Loucy (cell line): ENCODE data around the gene TJP2.

ENCODE experiments used
- H2AFZ ChIP-seq: fragments of 200-600 bp; sonication (generic); 2 replicates; pipeline ENCODE4 v1.6.0; 2016; ENCODE audit warnings: antibody characterized with exemption, mild to moderate bottlenecking, low read length, moderate library complexity
- H3F3A ChIP-seq: fragments of 200-600 bp; 2 replicates; pipeline ENCODE4 v1.6.0; 2016; ENCODE audit warnings: antibody characterized with exemption, low read depth, mild to moderate bottlenecking
- H3K27me3 ChIP-seq: fragments of 200-600 bp; sonication (generic); 2 replicates; pipeline ENCODE4 v1.6.1; 2014; ENCODE audit warnings: low read length, mild to moderate bottlenecking; ENCODE audit not compliant: insufficient read depth, poor library complexity, severe bottlenecking
- H3K36me3 ChIP-seq: fragments of 200-600 bp; sonication (generic); 2 replicates; pipeline ENCODE4 v1.6.1; 2016; ENCODE audit warnings: low read length; ENCODE audit not compliant: insufficient read depth
- H3K4me1 ChIP-seq: fragments of 200-600 bp; sonication (generic); 2 replicates; pipeline ENCODE4 v1.5.1; 2014; ENCODE audit warnings: low read length, mild to moderate bottlenecking; ENCODE audit not compliant: insufficient read depth, poor library complexity, severe bottlenecking
- H3K4me2 ChIP-seq: fragments of 200-600 bp; sonication (generic); 2 replicates; pipeline ENCODE4 v1.6.0; 2014; ENCODE audit warnings: antibody characterized with exemption, low read length, low read depth, mild to moderate bottlenecking; ENCODE audit not compliant: poor library complexity, severe bottlenecking
- H3K4me3 ChIP-seq: fragments of 200-600 bp; sonication (generic); 2 replicates; pipeline ENCODE4 v1.5.1; 2014; ENCODE audit warnings: low read length, mild to moderate bottlenecking, mixed read lengths; ENCODE audit not compliant: poor library complexity, severe bottlenecking
- H3K79me2 ChIP-seq: fragments of 200-600 bp; sonication (generic); 2 replicates; pipeline ENCODE4 v1.6.1; 2014; ENCODE audit warnings: low read length; ENCODE audit not compliant: insufficient read depth
- H3K9ac ChIP-seq: fragments of 200-600 bp; sonication (generic); 2 replicates; pipeline ENCODE4 v1.6.0; 2014; ENCODE audit warnings: mild to moderate bottlenecking, low read depth, low read length, moderate library complexity; ENCODE audit not compliant: poor library complexity, severe bottlenecking
- H3K9me2 ChIP-seq: fragments of 200-600 bp; sonication (generic); replicated peaks from 2 replicates; pipeline ENCODE4 v1.6.1; 2016; ENCODE audit warnings: low read depth, low read length, mixed read lengths
- H3K9me3 ChIP-seq: fragments of 200-600 bp; sonication (generic); 2 replicates; pipeline ENCODE4 v1.6.1; 2014; ENCODE audit warnings: mild to moderate bottlenecking, antibody characterized with exemption, low read length, low read depth; ENCODE audit not compliant: insufficient read depth
- H4K20me1 ChIP-seq: fragments of 200-600 bp; sonication (generic); 2 replicates; pipeline ENCODE4 v1.6.0; 2014; ENCODE audit warnings: antibody characterized with exemption, low read length, mild to moderate bottlenecking; ENCODE audit not compliant: insufficient read depth, poor library complexity, severe bottlenecking
- CTCF ChIP-seq: fragments of 200-600 bp; sonication (generic); conservative IDR thresholded peaks from 2 replicates; pipeline ENCODE4 v1.5.1; 2014; ENCODE audit warnings: mild to moderate bottlenecking, antibody characterized with exemption, low read length
- EZH2phosphoT487 ChIP-seq: fragments of 200-600 bp; IDR thresholded peaks from 2 replicates; pipeline ENCODE4 v1.6.1; 2018; ENCODE audit warnings: antibody characterized with exemption, mild to moderate bottlenecking, moderate library complexity, borderline replicate concordance

TJP2 gene

GRCh38 chr9:69215774-69216485 is 41.9 kb downstream of the TJP2 start:
- Histone ChIP-seq H2AFZ (no peak overlapping the region), H4K20me1 (no peaks in the 10 kb centered on the region), H3K4me1 (no peaks in the 10 kb centered on the region), H3K9ac (no peak overlapping the region), H3K4me3 (no peak overlapping the region), H3F3A (no peaks in the 10 kb centered on the region), H3K9me3 (no peaks in the 10 kb centered on the region), H3K9me2 (no peaks in the 10 kb centered on the region), H3K27me3 (no peaks in the 10 kb centered on the region), H3K79me2 (peaks cover 16% of the 10 kb centered on the region; the same call in 1 of the 2 replicates), H3K4me2 (no peak overlapping the region), H3K36me3 (peaks cover 71% of the 10 kb centered on the region; the same call in 1 of the 2 replicates)
- TF ChIP-seq EZH2phosphoT487 (no peak), CTCF (no peak)

DNA sequence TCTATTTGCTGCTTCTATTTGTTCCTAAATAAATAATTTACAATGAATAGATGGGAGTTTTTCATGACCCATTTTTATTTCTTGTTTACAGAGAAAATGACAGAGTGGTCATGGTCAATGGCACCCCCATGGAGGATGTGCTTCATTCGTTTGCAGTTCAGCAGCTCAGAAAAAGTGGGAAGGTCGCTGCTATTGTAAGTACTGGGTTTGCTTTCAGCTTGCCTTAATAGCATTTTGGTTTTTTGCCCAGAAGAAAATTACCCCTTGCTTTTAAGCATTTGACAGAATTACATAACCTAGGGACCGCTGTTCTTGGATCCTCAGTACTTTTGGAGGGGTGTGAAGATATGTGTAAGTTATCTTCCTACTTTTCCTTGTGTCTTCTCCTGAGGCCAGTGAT is 44.1 kb downstream of the TJP2 start:
- 0 out of 2 replicates have a peak, but pooled peaks cover 3% of the 10 kb centered on the region for H3K79me2 ChIP-seq
- H3K4me3 ChIP-seq = no peak overlapping the region
- H3K36me3 ChIP-seq = peaks cover 82% of the 10 kb centered on the region; the same call in 1 of the 2 replicates
- H3K4me2 ChIP-seq = no peak overlapping the region
- no peaks in the 10 kb centered on the region for H3F3A ChIP-seq
- no peak overlapping the region for H3K9ac ChIP-seq
- H3K27me3 ChIP-seq = no peaks in the 10 kb centered on the region
- H3K9me2 ChIP-seq = no peaks in the 10 kb centered on the region
- no peaks in the 10 kb centered on the region for H4K20me1 ChIP-seq
- no peak for TF ChIP-seq EZH2phosphoT487
- TF ChIP-seq CTCF = no peak
- no peaks in the 10 kb centered on the region for H3K4me1 ChIP-seq
- H2AFZ ChIP-seq = no peak overlapping the region
- H3K9me3 ChIP-seq = no peaks in the 10 kb centered on the region

DNA sequence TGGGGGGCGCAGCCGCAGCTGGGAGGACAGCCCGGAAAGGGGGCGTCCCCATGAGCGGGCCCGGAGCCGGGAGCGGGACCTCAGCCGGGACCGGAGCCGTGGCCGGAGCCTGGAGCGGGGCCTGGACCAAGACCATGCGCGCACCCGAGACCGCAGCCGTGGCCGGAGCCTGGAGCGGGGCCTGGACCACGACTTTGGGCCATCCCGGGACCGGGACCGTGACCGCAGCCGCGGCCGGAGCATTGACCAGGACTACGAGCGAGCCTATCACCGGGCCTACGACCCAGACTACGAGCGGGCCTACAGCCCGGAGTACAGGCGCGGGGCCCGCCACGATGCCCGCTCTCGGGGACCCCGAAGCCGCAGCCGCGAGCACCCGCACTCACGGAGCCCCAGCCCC is 47.0 kb downstream of the TJP2 start:
- Histone ChIP-seq H3K4me3 (no peak overlapping the region), H3K79me2 (no peaks in the 10 kb centered on the region), H3K27me3 (no peaks in the 10 kb centered on the region), H3K4me2 (no peak overlapping the region), H4K20me1 (no peaks in the 10 kb centered on the region), H3K4me1 (no peaks in the 10 kb centered on the region), H3K9me3 (no peaks in the 10 kb centered on the region), H3K36me3 (peaks cover 79% of the 10 kb centered on the region; the same call in 1 of the 2 replicates), H3K9me2 (no peaks in the 10 kb centered on the region), H3F3A (no peaks in the 10 kb centered on the region), H3K9ac (no peak overlapping the region), H2AFZ (no peak overlapping the region)
- TF ChIP-seq EZH2phosphoT487 (no peak), CTCF (no peak)
